ENCODE measurements around the gene DISC1.

Gene DISC1

DNA sequence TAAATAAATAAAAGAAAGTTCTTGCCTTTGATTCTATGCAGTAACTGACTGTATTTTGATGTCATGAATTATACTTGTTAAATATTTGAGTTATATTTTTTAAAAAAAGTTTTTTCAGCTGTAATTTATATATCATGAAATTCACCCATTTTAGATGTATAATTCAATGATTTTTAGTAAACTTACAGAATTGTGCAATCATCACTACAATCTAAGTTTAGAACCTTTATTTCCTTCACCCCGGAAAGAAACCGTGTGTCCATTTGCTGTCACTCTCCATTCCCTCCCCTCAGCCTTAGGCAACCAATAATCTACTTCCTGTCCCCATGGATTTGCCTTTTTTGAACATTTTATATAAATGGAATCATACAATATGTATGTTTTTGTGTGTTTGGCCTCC lies 32.5 kb upstream of the DISC1 start:
- no peaks in the 10 kb centered on the region for H3K27me3 Mint-ChIP-seq (ENCODE audit: low read depth)
- H3K4me3 Mint-ChIP-seq = no peak overlapping the region
- H3K4me1 Mint-ChIP-seq = peaks cover 19% of the 10 kb centered on the region
- H3K27ac Mint-ChIP-seq = no peak overlapping the region
- H3K36me3 Mint-ChIP-seq (ENCODE audit: low read depth) = no peaks in the 10 kb centered on the region
- H3K9me3 Mint-ChIP-seq = no peaks in the 10 kb centered on the region
- TF ChIP-seq, protein P1, sequence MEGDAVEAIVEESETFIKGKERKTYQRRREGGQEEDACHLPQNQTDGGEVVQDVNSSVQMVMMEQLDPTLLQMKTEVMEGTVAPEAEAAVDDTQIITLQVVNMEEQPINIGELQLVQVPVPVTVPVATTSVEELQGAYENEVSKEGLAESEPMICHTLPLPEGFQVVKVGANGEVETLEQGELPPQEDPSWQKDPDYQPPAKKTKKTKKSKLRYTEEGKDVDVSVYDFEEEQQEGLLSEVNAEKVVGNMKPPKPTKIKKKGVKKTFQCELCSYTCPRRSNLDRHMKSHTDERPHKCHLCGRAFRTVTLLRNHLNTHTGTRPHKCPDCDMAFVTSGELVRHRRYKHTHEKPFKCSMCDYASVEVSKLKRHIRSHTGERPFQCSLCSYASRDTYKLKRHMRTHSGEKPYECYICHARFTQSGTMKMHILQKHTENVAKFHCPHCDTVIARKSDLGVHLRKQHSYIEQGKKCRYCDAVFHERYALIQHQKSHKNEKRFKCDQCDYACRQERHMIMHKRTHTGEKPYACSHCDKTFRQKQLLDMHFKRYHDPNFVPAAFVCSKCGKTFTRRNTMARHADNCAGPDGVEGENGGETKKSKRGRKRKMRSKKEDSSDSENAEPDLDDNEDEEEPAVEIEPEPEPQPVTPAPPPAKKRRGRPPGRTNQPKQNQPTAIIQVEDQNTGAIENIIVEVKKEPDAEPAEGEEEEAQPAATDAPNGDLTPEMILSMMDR (IDR thresholded peaks at IDR 0.05; ENCODE audit: unreplicated experiment in 3 of 3) = no peak

DNA sequence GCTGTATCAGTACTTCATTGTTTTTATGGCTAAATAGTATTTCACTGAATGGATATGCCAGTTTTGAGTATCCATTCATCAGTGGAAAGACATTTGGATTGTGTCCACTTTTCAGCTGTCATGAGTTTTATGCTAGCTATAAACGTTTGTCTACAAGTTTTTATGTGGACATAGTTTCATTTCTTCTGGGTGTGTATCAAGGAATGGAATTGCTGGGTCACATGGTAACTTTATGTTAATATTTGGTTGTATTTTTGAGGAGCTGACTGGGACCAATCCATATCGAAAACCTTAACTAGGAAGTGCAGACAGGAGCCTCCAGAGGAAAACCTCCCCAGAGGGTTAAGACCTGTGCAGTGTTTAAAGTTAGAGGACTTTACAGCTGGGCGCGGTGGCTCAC lies 31.8 kb upstream of the DISC1 start:
- no peak overlapping the region for H3K4me3 Mint-ChIP-seq
- H3K4me1 Mint-ChIP-seq = peaks cover 19% of the 10 kb centered on the region
- H3K27ac Mint-ChIP-seq = no peak overlapping the region
- H3K27me3 Mint-ChIP-seq (ENCODE audit: low read depth) = no peaks in the 10 kb centered on the region
- no peaks in the 10 kb centered on the region for H3K9me3 Mint-ChIP-seq
- TF ChIP-seq, protein P1 (IDR thresholded peaks at IDR 0.05; ENCODE audit: unreplicated experiment in 3 of 3) = no peak
- no peaks in the 10 kb centered on the region for H3K36me3 Mint-ChIP-seq (ENCODE audit: low read depth)

- H3K4me3 Mint-ChIP-seq = no peak overlapping the region
- H3K27me3 Mint-ChIP-seq (ENCODE audit: low read depth) = no peaks in the 10 kb centered on the region
- H3K27ac Mint-ChIP-seq = peak overlapping the region in 2 of 3 experiments; percentile 52 to 64
- TF ChIP-seq, protein P1 (IDR thresholded peaks at IDR 0.05; ENCODE audit: unreplicated experiment in 3 of 3) = no peak
- peaks cover 24% of the 10 kb centered on the region for H3K4me1 Mint-ChIP-seq
- no peaks in the 10 kb centered on the region for H3K36me3 Mint-ChIP-seq (ENCODE audit: low read depth)
- H3K9me3 Mint-ChIP-seq = no peaks in the 10 kb centered on the region
Measured at GRCh38 chr1:231596337-231596791, 30.2 kb upstream of the DISC1 start.

- Mint-ChIP-seq H3K4me3 (no peak overlapping the region), H3K27ac (peak overlapping the region in 2 of 3 experiments; percentile 29 to 59), H3K4me1 (peaks cover 35% of the 10 kb centered on the region), H3K36me3 (ENCODE audit: low read depth) (no peaks in the 10 kb centered on the region), H3K27me3 (ENCODE audit: low read depth) (no peaks in the 10 kb centered on the region), H3K9me3 (no peaks in the 10 kb centered on the region)
- TF ChIP-seq, protein P1 (IDR thresholded peaks at IDR 0.05; ENCODE audit: unreplicated experiment in 3 of 3) = no peak
Measured at GRCh38 chr1:231597971-231598370, 28.6 kb upstream of the DISC1 start.

DNA sequence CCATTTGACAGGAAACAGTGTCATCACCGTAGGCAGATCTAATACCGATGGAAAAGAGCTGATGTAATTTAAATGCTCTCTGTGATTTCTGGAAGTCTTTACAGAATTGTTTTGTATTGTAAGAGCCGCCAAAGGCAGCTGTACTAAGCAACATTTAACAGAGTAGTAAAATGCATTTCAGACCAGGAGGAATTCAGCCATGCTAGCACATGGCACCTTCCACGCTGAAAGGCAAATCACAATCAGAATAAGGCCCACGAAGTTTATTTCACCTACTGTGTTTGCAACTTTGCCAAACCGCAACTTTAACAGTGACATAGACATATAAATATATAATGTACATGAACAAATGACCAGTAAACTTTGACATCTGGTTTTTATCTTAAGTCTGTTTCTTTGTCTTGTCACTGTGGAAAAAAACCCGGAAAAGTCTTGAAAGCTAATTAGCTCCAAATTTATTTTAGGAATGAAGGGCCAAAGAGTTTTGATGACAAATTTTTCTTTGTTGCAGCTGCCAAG lies 26.1 kb upstream of the DISC1 start:
- TF ChIP-seq, protein P1 (IDR thresholded peaks at IDR 0.05; ENCODE audit: unreplicated experiment in 3 of 3) = no peak
- H3K4me1 Mint-ChIP-seq = peaks cover 41% of the 10 kb centered on the region
- no peak overlapping the region for H3K4me3 Mint-ChIP-seq
- H3K36me3 Mint-ChIP-seq (ENCODE audit: low read depth) = no peaks in the 10 kb centered on the region
- H3K27me3 Mint-ChIP-seq (ENCODE audit: low read depth) = peaks cover 9% of the 10 kb centered on the region
- peak overlapping the region; percentile 71 to 89 (median 74) for H3K27ac Mint-ChIP-seq
- no peaks in the 10 kb centered on the region for H3K9me3 Mint-ChIP-seq

All from nephron (organoid).